Left ventricle myocardium inferior (tissue), 1 donor: ENCODE results near the gene AADAT. TPM values are rescaled to one million over a fixed set of nuclear protein-coding genes. Genes with fewer than 3 reads are reported as not detected.

Experiments
- DNase-seq: peaks from one replicate; pipeline ENCODE4 v3.0.0-alpha.2; 2020
- H3K27ac ChIP-seq: fragments of 200-600 bp; replicated peaks from 2 replicates; pipeline ENCODE4 v1.8.0; 2021
- H3K27me3 ChIP-seq: fragments of 200-600 bp; 2 replicates; pipeline ENCODE4 v1.8.0; 2021; ENCODE audit warnings: low read depth
- H3K36me3 ChIP-seq: fragments of 200-600 bp; 2 replicates; pipeline ENCODE4 v1.8.0; 2021
- H3K4me1 ChIP-seq: fragments of 200-600 bp; 2 replicates; pipeline ENCODE4 v1.8.0; 2021
- H3K4me3 ChIP-seq: fragments of 200-600 bp; 2 replicates; pipeline ENCODE4 v1.8.0; 2021; ENCODE audit warnings: mild to moderate bottlenecking, moderate library complexity
- H3K9me3 ChIP-seq: fragments of 200-600 bp; replicated peaks from 2 replicates; pipeline ENCODE4 v1.8.0; 2021
- intact Hi-C: fragments of 100-400 bp; cut with micrococcal nuclease; formaldehyde crosslinking; loops from one replicate; pipeline ENCODE4 v1.11.0; 2022
- long read RNA-seq: library from polyadenylated mRNA; unstranded; transcript quantifications from one replicate; pipeline ENCODE4 v2.0.0, GENCODE V29; 2021
- total RNA-seq: library from RNA; stranded (reverse); fragmentation: NEBNext Ultra II Directional; extraction: Animal tissue kit (Norgen Biotek cat#: 25700); gene quantifications from one replicate; pipeline ENCODE4 v1.2.1, GENCODE V29; 2021
- TF ChIP-seq, protein P1 (sequence below): fragments of 200-600 bp; IDR thresholded peaks from 2 replicates; pipeline ENCODE4 v1.8.0; 2021; ENCODE audit warnings: antibody characterized with exemption, mild to moderate bottlenecking, borderline replicate concordance
- donor health status: DM: no; HTN: yes; CAD: no; lungs with severe emphysema.

The AADAT gene
- 2.2 TPM for total RNA-seq
- long read RNA-seq, partial matches to known transcripts = 0 of 1 reads
- long read RNA-seq, other reads (novel, unspliced or antisense) = 1 of 1 reads

DNA sequence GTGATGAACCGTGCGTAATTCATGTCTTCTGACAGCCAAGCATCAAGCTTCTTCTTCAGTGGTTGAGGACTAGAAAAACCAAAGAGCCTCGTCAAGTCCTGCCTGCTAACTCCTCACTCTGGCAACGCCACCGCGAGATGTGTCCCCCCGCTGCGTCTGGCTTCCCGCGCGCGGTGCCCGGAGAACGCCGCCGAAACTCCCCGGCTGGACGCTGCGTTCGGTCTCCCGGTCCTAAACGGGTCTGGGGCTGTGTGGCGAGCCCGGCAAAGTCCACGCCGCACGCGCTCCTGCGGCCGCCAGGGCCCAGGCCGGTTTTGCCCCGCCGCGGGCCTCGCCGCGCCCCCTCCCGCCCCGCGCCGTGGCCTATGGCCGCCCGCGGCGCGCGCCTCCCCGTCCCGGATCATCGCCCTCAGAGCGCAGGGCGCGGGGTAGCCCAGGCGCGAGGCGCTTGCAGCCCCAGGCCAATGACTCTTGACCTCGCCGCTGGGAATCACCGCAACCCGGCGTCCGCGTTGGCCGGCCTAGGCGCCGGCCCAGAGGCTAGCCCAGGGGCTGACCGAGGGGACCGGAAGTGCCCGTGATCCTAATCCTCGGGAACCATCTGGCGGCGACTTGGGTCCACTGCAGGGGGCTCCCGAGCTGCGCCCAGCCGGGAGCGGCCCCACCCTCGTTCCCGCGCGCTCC, at the start of gene AADAT:
Gene AADAT (minus strand): TSS at position 289 of the 684 bp plus-strand sequence. CDS start 266 bp downstream, at position 23.
- H3K36me3 ChIP-seq = peaks cover 16% of the 10 kb centered on the region
- H3K9me3 ChIP-seq = no peaks in the 10 kb centered on the region
- peak within 1 kb of the TSS; percentile 72 for H3K4me3 ChIP-seq
- TF ChIP-seq, protein P1, sequence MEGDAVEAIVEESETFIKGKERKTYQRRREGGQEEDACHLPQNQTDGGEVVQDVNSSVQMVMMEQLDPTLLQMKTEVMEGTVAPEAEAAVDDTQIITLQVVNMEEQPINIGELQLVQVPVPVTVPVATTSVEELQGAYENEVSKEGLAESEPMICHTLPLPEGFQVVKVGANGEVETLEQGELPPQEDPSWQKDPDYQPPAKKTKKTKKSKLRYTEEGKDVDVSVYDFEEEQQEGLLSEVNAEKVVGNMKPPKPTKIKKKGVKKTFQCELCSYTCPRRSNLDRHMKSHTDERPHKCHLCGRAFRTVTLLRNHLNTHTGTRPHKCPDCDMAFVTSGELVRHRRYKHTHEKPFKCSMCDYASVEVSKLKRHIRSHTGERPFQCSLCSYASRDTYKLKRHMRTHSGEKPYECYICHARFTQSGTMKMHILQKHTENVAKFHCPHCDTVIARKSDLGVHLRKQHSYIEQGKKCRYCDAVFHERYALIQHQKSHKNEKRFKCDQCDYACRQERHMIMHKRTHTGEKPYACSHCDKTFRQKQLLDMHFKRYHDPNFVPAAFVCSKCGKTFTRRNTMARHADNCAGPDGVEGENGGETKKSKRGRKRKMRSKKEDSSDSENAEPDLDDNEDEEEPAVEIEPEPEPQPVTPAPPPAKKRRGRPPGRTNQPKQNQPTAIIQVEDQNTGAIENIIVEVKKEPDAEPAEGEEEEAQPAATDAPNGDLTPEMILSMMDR = peak; percentile 79
- H3K27me3 ChIP-seq = peaks cover 7% of the 10 kb centered on the region
- intact Hi-C loops = no loop called here
- peak; percentile 79 for DNase-seq
- H3K27ac ChIP-seq = peak within 1 kb of the TSS; percentile 69
- peaks cover 19% of the 10 kb centered on the region for H3K4me1 ChIP-seq

DNA sequence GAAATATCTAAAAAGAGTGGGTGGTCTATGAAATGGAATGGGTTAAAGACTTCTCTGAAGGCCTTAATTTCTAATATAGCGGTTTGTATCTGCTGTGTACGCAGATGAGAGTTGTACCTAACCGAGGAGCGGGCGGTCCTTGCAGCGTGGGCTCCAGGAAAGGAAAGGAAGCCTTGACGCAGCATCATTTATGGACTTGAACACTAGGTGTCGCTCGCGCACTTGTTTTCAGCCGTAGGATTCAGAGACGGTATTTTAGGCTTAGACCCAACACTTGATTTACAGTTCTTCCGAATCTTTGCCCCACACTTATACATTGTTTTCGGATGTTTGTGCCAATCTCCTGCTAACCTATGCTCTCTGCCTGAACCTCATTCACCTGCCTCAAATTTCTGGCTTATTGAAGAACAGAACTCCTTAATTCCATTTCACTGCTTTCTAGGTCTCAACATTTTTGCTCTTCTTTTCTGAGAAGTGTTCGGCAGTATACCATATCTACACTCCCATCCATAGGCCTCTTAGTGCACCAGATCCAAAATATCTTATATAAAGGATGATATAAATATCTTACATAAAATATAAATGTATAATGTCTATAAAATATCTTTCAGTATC, 48.9 kb upstream of the AADAT start:
- TF ChIP-seq, protein P1 = peak; percentile 83
- H3K4me1 ChIP-seq = no peaks in the 10 kb centered on the region
- peak; percentile 46 for DNase-seq
- no peak overlapping the region for H3K4me3 ChIP-seq
- H3K27me3 ChIP-seq = peaks cover 4% of the 10 kb centered on the region
- no peaks in the 10 kb centered on the region for H3K36me3 ChIP-seq
- peaks cover 4% of the 10 kb centered on the region for H3K9me3 ChIP-seq
- intact Hi-C loops = no loop called here
- H3K27ac ChIP-seq = no peak overlapping the region

DNA sequence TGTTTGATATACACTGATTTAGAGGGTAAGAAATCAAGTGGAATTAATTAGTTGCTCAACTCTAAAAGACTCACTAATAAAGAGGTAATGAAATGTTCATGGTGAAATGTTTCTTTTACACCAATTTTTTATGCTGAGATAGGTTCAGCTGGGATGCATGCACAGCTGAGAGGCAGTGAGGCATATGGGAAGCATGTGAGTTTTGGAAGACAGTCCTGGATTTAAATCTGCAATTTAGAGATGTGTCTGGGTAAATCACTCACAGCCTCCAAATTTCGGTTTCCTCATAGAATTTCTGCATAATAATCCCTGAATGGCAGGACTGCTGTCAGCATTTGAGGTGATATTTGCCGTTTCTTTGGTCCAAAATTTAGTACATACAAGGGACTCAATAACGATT, 48.2 kb upstream of the AADAT start:
- peaks cover 4% of the 10 kb centered on the region for H3K27me3 ChIP-seq
- H3K4me1 ChIP-seq = no peaks in the 10 kb centered on the region
- H3K9me3 ChIP-seq = peaks cover 11% of the 10 kb centered on the region
- no peak for DNase-seq
- intact Hi-C loops = no loop called here
- TF ChIP-seq, protein P1 = no peak
- no peak overlapping the region for H3K27ac ChIP-seq
- H3K4me3 ChIP-seq = no peak overlapping the region
- H3K36me3 ChIP-seq = no peaks in the 10 kb centered on the region

DNA sequence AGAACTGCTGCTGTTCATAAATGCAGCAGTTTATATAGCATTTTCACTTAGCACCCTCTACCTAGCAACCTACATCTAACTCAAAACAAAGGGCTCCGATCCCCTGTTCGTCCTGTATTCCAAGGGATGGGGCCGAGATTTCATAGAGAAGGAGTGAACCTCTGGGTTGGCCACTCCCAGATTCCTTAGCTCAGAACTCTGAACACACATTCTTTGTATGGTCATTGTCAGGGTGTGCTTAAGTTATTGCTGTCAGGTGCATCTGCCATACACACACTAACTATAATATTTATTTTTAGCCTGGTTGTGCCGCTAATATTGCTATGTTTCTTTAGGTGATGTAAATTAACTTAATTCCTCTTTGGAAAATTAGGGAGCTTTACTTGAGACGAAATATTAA, 47.7 kb upstream of the AADAT start:
- intact Hi-C loops = no loop called here

DNA sequence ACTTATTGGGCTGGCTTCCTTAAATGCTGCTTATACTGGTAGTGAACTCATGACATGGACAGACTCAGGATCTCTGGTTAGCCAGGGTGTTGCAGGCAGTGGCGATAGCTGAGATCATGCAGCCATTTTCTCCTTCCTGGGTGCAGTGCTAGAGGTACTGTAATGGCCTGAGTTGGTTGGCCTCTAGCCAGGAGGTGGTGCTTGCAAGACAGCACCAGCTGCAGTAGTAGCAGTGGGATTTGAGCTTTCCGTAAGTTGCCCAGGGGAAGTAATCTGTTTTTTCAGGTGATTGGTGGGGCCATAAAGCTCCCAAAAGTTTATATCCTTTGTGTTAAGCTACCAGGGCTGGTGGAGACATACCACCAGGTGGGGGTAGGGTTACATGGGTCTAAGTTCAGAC, 45.1 kb upstream of the AADAT start:
- no peak for DNase-seq
- Histone ChIP-seq H3K4me1 (no peaks in the 10 kb centered on the region), H3K9me3 (peaks cover 25% of the 10 kb centered on the region), H3K27ac (no peak overlapping the region), H3K4me3 (no peak overlapping the region), H3K36me3 (no peaks in the 10 kb centered on the region), H3K27me3 (peaks cover 4% of the 10 kb centered on the region)
- intact Hi-C loops = no loop called here
- TF ChIP-seq, protein P1 = no peak

More for the DNA sequence above, 47.7 kb upstream of the AADAT start:
- no peaks in the 10 kb centered on the region for H3K36me3 ChIP-seq
- no peaks in the 10 kb centered on the region for H3K4me1 ChIP-seq
- TF ChIP-seq, protein P1 = no peak
- no peak for DNase-seq
- peaks cover 4% of the 10 kb centered on the region for H3K27me3 ChIP-seq
- peaks cover 16% of the 10 kb centered on the region for H3K9me3 ChIP-seq
- H3K4me3 ChIP-seq = no peak overlapping the region
- no peak overlapping the region for H3K27ac ChIP-seq
